ENCODE results near the gene SDC4.
A peak's percentile ranks its signal among the peaks of the same experiment; 100 is the strongest.

The SDC4 gene

DNA sequence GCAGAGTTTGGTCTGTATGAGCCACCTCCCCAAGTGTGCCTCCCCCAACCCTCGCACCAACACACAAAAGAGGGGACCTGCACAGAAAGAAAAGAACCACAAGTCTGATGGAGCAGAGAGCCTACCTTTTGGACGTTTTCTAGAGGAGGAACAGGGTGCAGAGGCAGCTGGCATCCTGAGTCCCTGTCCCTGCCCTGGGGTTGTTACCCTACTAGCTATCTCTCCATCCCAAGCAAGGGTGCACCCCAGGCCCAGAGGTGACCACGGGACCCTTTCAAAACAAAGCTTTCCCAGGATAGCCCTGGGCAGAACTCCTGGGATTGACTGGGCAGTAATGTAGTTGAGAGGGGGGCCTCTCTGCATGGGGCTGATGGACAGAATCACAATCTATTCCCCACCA lies 30.4 kb downstream of the SDC4 start:
- no peak for DNase-seq

DNA sequence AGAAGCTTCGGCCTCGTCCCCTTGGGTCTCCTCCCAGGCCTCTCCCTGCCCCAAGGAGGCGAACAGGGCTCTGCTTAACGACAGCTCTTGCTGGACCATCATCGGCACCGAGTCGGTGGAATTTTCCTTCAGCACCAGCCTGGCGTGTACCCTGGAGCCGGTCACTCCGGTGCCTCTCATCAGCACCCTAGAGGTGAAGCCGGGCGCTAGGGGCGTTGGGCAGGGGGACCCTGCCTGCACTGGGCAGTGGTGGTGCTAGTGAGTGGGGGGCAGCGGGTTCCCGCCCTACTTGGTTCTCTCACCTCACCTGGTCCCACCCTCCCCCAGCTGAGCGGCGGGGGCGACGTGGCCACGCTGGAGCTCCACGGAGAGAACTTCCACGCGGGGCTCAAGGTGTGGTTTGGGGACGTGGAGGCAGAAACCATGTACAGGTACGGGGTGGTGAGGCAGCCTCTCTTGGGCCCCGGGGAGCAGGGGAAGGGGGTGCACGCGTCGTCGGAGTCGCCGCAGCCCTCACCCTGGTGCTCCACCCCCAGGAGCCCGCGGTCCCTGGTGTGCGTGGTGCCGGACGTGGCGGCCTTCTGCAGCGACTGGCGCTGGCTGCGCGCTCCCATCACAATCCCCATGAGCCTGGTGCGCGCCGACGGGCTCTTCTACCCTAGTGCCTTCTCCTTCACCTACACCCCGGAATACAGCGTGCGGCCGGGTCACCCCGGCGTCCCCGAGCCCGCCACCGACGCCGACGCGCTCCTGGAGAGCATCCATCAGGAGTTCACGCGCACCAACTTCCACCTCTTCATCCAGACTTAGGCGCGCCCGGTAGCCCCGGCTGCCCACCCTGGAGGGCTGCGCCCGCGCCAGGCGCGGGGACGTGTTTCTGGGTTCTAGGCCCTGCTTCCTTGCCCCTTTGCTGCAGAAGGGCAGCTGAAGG lies 31.8 kb downstream of the SDC4 start:
- no peak for DNase-seq

- no peak for DNase-seq
These were observed 32.6 kb downstream of the SDC4 start for GRCh38 chr20:45315672-45316071.

DNA sequence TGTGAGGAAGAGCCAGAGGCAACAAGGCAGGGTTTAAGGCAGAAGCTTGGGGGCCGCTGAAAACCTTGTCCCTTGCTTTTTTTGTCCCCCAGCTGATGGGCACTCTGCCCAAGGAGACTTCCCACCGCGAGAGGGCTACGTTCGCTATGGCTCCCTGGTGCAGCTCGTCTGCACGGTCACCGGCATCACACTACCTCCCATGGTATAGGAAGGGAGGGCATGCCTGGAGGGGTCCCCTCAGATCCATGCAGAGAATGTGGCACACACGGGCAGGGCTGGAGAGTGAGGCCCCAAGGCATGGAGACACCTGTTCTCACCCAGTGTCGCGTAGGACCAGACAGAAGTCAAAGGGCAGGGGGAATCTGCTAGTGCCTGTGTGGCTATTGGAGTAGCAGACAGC lies 34.3 kb downstream of the SDC4 start:
- no peak for DNase-seq

DNA sequence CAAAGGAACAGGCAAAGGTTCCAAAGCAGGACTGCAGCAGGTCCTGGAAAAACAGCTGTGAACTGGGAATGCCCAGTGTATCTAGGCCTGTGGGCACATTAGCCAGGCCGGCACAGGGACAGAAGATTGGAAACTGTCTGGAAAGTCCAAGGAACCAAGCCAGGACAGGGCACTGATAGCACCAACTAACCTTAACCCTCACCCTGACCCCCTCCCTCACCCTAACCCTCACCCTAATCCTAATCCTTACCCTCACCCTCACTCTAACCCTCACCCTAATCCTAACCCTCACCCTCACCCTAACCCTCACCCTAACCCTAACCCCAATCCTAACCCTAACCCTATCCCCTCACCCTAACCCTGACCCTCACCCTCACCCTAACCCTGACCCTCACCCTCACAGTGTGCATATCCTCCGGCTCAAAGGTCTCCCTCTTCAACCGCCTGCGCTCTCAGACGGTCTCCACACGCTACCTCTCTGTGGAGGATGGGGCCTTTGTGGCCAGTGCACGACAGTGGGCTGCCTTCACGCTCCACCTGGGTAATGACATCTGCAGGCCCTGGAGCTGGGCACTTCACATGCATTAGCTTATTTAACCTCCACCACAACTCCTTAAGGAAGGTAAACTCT lies 35.0 kb downstream of the SDC4 start:
- no peak for DNase-seq

DNA sequence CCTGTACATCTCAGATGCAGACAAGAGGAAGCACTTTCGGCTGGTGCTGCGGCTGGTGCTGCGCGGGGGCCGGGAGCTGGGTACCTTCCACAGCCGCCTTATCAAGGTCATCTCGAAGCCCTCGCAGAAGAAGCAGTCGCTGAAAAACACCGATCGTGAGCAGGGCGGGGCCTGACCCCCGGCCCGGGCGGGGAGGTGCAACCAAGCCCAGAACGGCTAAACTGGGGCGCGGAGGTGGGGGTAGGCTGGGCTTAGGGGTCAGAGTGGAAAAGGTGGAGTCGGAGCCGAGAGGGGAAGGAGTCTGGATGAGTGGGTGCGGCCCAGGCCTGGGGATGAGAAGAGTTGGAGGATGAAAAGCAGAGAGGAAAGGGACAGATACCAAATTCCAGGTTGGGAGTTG lies 36.0 kb downstream of the SDC4 start:
- DNase-seq = no peak

DNA sequence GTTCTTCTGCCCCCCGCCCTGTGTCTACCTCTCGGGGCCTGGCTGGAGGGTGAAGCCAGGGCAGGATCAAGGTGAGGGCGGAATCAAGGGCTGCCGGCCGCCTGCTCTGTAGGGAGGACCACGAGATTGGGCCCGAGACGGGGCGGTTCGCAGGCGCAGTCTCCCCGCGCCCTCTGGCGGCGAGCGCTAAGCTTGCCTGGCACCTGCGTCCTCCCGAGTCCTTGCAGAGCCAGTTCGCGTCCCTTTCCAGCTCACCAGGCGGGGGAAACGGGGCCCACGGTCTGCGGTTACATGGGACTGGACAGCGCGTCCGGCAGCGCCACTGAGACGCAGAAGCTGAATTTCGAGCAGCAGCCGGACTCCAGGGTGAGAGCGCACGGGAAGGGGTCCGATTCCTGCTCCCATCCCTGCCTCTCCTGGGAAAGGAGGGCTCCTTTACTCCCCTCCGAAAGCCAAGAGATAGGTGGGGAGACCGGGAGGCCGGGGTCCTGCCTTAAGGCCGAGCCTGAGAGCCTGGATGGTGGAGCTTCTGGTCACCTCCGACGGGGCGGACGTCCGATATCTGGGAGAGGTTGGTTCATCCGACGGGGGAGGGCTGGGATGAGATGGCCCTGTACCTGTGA lies 36.5 kb downstream of the SDC4 start:
- DNase-seq = peak; percentile 51

GRCh38 chr20:45309075-45309474 lies 39.1 kb downstream of the SDC4 start:
- DNase-seq = no peak

DNA sequence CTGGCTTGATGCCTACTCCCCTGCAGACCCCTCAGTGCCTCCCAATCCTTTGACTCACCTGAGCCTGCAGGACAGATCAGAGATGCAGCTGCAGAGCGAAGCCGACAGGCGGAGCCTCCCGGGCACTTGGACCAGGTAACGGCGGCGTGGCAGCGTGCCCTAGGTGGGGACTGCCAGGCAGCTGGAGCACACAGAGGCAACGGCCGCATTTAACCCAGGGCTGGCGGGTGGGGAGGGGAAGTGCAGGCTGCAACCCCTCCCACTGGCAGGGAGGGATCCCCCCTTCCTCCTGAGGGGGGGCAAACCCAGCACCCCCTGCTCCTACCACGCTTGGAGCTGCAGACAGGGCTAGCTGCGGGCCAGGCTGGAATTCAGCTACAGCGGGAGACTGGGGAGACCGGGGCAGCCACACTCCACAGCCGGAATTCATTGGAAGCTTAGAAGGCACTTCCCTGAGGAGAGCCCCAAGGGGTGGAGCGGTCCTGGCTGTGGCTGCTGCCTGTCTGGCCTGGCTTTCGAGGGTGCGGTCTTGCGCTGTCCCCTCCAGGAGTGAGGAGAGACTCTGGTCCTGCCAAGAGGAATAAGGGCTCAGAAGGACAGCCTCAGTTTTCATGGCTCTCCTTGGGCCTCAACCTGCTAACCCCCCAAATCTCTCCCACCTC lies 40.0 kb downstream of the SDC4 start, which contains the start of gene MATN4:
Gene MATN4, minus strand, starts transcription at position 183 of the 662 bp plus-strand sequence. CDS start 2,717 bp downstream, outside the sequence.
- no peak for DNase-seq

DNA sequence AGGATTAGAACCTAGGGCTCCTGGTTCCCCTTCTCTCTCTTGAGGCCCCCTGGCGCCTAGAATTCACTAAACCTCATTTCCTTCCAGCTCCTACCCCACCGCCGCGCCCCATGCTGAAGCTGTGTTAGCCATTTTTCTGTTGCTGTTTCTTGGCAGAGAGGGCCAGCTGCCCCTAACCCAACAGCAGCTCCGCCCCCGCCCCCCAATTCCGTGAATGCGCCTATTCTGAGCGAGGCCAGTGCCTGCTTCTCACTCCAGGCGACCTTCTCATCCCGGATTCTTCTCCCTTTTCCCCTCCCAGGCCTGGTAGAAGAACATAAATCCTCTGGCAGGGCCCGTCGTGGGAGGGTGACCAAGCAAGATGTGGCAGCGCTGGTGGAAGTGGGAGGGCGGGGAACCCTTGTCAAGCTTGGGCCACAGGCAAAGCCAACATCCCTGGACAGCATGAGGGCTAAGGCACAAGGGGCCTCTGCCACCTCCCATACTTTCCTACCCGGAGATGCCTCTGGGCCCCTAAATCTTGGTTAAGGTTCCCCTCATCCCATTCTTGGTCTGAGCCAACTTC lies 41.1 kb downstream of the SDC4 start:
- no peak for DNase-seq

DNA sequence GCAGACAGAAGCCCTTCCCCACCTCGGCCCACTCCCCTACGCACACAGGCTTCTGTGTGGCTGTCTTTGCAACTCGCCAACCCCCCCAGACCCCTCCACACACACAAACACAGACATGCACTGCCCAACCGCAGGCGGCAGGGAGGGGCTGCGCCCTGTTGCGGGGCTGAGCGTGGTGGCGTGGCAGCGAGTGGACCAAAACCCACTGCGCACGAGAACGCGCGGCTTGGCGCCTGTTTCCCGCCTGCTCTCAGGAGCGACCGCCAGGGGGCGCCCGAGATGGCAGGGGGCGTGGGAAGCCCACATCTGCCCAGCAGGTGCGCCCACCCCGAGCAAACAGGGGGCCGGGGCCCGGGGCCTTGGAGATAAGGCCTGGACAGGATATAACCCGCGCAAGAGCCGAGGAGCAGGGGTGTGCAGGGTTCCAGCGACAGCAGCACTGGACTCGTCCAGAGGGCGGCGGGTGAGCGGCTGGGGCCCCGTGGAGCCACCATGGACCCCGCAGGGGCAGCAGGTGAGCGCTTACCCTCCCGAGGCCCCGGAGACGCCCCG lies 41.7 kb downstream of the SDC4 start, which contains the start of gene RBPJL:
Gene RBPJL, plus strand, starts transcription at position 410 of the 552 bp plus-strand sequence. Its CDS starts 83 bp downstream, at position 493.
- DNase-seq = peak; percentile 38

DNA sequence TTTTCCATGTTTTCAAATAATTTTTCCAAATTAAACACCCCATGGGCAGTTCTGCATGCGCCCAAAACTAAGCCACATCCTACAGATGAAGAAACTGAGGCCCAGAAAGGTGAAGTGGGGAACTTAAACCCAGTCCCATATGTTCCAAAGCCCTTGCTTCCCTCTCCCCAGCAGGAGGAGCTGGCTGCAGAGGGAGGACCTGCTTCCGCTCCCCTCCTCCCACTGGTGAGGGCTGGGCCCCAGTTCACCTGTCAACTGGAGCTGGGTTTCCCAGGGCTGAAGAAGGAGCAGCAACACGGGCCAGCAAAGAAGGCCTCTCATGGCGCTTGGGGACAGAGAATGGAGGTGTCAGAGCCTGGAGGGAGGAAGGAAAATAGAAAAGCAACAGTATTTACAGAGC lies 43.0 kb downstream of the SDC4 start:
- no peak for DNase-seq

DNA sequence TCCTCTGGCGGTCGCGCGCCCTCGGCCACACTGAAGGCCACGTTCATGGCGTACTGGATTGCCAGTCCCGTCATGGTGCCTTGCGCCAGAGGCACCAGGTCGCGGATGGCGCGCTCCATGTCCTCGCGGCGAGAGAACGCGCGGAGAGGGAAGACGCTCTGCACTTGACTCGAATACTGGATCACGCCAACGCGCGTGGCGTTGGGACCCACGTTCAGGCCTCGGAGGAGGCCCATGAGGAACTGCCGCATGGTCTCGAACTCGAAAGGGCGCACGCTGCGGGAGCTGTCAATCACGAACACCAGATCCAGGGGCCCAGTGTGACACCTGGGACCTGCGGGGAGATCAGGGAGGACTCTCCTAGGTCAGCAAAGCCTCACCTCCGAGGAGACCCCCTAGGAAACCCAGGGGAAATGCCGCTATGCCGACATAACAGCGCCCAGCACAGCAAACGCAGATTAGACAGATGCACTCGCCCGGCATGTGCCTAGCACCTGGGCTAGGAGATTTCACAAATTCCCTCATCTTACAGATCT lies 43.7 kb downstream of the SDC4 start:
- DNase-seq = no peak

- no peak for DNase-seq
These were observed 44.4 kb downstream of the SDC4 start for GRCh38 chr20:45303586-45304463.

- no peak for DNase-seq
These were observed 46.4 kb downstream of the SDC4 start for GRCh38 chr20:45301824-45302271.

- DNase-seq = no peak
These were observed 47.3 kb downstream of the SDC4 start for GRCh38 chr20:45300961-45301360.

GRCh38 chr20:45299786-45300185 lies 48.4 kb downstream of the SDC4 start:
- DNase-seq = no peak

GRCh38 chr20:45297786-45298497 lies 50.3 kb downstream of the SDC4 start:
- no peak for DNase-seq

- DNase-seq = no peak
These were observed 53.6 kb downstream of the SDC4 start for GRCh38 chr20:45294659-45295058.

- no peak for DNase-seq
These were observed 54.2 kb downstream of the SDC4 start for GRCh38 chr20:45294003-45294368.

All from activated CD4-positive, alpha-beta T cell treated with anti-CD3 and anti-CD28 coated beads, Interleukin-2, amount 50 U/mL, for 1 hour (primary cell).